Measurements from ENCODE around the gene DGKQ.

Gene DGKQ

DNA sequence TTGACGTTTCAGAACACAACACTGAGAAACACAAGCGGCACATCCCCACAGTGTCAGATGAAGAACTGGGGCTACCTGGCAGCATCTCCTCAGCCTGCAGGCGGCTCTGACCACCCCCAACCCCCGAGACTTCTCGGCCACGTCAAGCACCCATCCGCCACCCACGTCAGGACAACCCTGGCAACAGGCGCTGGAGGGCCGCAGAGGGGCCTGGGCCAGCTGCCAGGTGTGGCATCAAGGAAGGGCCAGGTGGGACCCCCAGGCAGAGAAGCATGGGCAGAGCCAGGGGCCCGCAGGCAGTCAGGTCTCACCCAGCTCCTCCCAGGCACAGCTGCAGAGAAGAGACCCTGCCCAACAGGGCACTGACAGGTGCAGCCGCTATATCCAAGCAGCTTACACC is 63.5 kb downstream of the DGKQ start:
- DNase-seq, result no peak

DNA sequence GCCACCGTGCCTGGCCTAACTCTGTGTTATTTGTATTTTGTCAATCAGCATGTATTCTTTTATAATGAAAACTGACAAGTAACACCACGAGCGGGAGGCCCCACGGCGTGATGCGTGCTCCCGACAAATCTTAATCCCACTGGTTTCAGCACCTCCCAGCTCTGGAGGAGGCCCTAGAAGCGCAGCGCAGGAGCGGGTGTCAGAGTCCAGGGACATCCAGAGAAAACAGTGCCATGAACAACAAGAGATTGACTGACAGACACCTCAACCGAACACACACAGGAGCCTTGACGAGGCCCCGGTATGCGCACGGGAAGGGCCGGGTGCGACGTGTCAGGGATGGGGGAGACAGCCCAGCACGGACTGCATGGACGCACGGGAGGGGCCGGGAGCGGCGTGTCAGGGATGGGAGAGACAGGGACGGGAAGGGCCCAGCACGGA is 64.2 kb downstream of the DGKQ start:
- no peak for DNase-seq
